HG03025 (cell line): Measurements from ENCODE around the gene SNAP47.

ENCODE experiments used
- ATAC-seq: cut with Tn5 transposase; IDR thresholded peaks from one replicate; pipeline ENCODE4 v1.9.1; 2021; ENCODE audit warnings: mild to moderate bottlenecking, moderate library complexity; ENCODE audit not compliant: unreplicated experiment, low FRiP score

SNAP47 gene

GRCh38 chr1:227766653-227767277 lies 31.5 kb downstream of the SNAP47 start:
- ATAC-seq: no peak

- ATAC-seq: no peak
Observed at GRCh38 chr1:227767401-227768124, 32.3 kb downstream of the SNAP47 start.

GRCh38 chr1:227768125-227768439 lies 32.8 kb downstream of the SNAP47 start:
- no peak for ATAC-seq

- ATAC-seq: no peak
Observed at GRCh38 chr1:227768640-227769039, 33.4 kb downstream of the SNAP47 start.

GRCh38 chr1:227769047-227769935 lies 34.1 kb downstream of the SNAP47 start:
- no peak for ATAC-seq

- no peak for ATAC-seq
Observed at GRCh38 chr1:227769936-227770494, 34.8 kb downstream of the SNAP47 start.

- ATAC-seq: no peak
Observed at GRCh38 chr1:227770812-227771211, 35.6 kb downstream of the SNAP47 start.

- no peak for ATAC-seq
Observed at GRCh38 chr1:227771326-227771725, 36.1 kb downstream of the SNAP47 start.

GRCh38 chr1:227771771-227772170 lies 36.5 kb downstream of the SNAP47 start:
- no peak for ATAC-seq

GRCh38 chr1:227773558-227773957 lies 38.3 kb downstream of the SNAP47 start:
- ATAC-seq: no peak

GRCh38 chr1:227774051-227774731 lies 39.0 kb downstream of the SNAP47 start:
- no peak for ATAC-seq

GRCh38 chr1:227774821-227775661 lies 39.8 kb downstream of the SNAP47 start:
- no peak for ATAC-seq

- no peak for ATAC-seq
Observed at GRCh38 chr1:227775841-227776240, 40.6 kb downstream of the SNAP47 start.

- no peak for ATAC-seq
Observed at GRCh38 chr1:227776331-227776771, 41.1 kb downstream of the SNAP47 start.

GRCh38 chr1:227777156-227777555 lies 41.9 kb downstream of the SNAP47 start:
- no peak for ATAC-seq

- no peak for ATAC-seq
Observed at GRCh38 chr1:227777646-227778045, 42.4 kb downstream of the SNAP47 start.

- no peak for ATAC-seq
Observed at GRCh38 chr1:227778401-227778947, 43.2 kb downstream of the SNAP47 start.

- no peak for ATAC-seq
Observed at GRCh38 chr1:227779021-227779441, 43.8 kb downstream of the SNAP47 start.

- ATAC-seq: no peak
Observed at GRCh38 chr1:227779685-227780084, 44.5 kb downstream of the SNAP47 start.
